ENCODE data around the gene NFIA.

NFIA gene

DNA sequence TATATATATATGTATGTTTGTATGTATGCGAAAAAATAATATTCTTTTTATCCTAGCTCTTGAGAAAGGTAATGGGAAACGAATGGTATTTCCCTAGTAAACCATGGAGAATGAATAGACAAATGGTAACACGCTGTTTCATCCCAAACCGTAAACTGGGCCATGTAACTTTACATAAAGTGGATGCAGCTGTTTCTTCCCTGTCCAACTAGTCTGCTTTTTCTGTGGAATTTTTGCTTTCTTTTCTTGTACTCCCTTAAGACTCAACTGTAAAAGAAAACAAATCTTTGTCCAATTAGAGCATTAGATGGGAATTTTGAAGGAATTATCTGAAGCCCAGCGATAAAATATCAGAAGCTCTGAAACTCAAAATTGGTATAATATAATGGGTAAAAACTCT lies 198.1 kb downstream of the NFIA start (continued):
- TF ChIP-seq, protein P1, sequence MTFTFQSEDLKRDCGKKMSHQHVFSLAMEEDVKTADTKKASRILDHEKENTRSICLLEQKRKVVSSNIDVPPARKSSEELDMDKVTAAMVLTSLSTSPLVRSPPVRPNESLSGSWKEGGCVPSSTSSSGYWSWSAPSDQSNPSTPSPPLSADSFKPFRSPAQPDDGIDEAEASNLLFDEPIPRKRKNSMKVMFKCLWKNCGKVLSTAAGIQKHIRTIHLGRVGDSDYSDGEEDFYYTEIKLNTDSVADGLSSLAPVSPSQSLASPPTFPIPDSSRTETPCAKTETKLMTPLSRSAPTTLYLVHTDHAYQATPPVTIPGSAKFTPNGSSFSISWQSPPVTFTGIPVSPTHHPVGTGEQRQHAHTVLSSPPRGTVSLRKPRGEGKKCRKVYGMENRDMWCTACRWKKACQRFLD (tag by site-specific recombination; IDR thresholded peaks at IDR 0.05): no peak
- no peak for TF ChIP-seq OSR2 (tag by site-specific recombination; IDR thresholded peaks at IDR 0.05)

DNA sequence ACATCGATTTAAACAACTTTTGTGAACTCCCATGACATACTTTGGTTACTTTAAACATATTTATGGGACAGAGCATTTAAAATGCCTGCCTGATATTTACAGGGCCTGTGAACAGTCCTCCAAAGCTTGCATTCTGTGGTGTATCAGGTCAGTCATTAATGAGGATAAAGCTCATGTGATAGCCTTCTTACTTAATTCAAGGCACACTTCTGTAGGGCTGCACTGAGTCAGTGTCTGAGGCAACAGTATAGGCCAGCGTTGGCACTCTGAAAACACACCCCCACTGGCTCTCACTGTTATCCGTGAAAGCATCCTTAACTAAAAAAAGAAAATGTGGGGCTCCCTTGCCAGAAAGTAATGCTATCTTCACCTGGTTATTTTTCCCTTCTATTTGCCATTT lies 200.0 kb downstream of the NFIA start:
- Histone ChIP-seq H3K9me3 (ENCODE audit: control insufficient read depth, insufficient read depth, low read depth, low read length) (no peaks in the 10 kb centered on the region), H3K36me3 (ENCODE audit: control insufficient read depth in 2 of 2, insufficient read depth in 1 of 2, low read length in 2 of 2) (no peaks in the 10 kb centered on the region), H3K4me1 (ENCODE audit: control insufficient read depth, insufficient read depth, low read length) (no peaks in the 10 kb centered on the region), H3K27ac (ENCODE audit: extremely low read depth, low read depth, low read length) (no peak overlapping the region), H3K4me3 (ENCODE audit: low read depth, low read length) (no peak overlapping the region)
- ChIA-PET CTCF (interaction anchor here (0.6 kb wide), 1 partner anchor 20 kb away, joined by 4 read pairs; no protein-coding TSS in a partner anchor), POLR2A (no interaction called here)
- TF ChIP-seq, protein P2, sequence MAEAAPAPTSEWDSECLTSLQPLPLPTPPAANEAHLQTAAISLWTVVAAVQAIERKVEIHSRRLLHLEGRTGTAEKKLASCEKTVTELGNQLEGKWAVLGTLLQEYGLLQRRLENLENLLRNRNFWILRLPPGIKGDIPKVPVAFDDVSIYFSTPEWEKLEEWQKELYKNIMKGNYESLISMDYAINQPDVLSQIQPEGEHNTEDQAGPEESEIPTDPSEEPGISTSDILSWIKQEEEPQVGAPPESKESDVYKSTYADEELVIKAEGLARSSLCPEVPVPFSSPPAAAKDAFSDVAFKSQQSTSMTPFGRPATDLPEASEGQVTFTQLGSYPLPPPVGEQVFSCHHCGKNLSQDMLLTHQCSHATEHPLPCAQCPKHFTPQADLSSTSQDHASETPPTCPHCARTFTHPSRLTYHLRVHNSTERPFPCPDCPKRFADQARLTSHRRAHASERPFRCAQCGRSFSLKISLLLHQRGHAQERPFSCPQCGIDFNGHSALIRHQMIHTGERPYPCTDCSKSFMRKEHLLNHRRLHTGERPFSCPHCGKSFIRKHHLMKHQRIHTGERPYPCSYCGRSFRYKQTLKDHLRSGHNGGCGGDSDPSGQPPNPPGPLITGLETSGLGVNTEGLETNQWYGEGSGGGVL (tag by site-specific recombination; IDR thresholded peaks at IDR 0.05): no peak
- TF ChIP-seq ZNF366 (tag by site-specific recombination; conservative IDR thresholded peaks at IDR 0.05): no peak
- TF ChIP-seq ZNF433 (tag by site-specific recombination; IDR thresholded peaks at IDR 0.05; ENCODE audit: low read depth): no peak
- TF ChIP-seq, protein P3, sequence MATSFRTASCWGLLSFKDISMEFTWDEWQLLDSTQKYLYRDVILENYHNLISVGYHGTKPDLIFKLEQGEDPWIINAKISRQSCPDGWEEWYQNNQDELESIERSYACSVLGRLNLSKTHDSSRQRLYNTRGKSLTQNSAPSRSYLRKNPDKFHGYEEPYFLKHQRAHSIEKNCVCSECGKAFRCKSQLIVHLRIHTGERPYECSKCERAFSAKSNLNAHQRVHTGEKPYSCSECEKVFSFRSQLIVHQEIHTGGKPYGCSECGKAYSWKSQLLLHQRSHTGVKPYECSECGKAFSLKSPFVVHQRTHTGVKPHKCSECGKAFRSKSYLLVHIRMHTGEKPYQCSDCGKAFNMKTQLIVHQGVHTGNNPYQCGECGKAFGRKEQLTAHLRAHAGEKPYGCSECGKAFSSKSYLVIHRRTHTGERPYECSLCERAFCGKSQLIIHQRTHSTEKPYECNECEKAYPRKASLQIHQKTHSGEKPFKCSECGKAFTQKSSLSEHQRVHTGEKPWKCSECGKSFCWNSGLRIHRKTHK (tag by site-specific recombination; IDR thresholded peaks at IDR 0.05): no peak
- TF ChIP-seq, protein P4, sequence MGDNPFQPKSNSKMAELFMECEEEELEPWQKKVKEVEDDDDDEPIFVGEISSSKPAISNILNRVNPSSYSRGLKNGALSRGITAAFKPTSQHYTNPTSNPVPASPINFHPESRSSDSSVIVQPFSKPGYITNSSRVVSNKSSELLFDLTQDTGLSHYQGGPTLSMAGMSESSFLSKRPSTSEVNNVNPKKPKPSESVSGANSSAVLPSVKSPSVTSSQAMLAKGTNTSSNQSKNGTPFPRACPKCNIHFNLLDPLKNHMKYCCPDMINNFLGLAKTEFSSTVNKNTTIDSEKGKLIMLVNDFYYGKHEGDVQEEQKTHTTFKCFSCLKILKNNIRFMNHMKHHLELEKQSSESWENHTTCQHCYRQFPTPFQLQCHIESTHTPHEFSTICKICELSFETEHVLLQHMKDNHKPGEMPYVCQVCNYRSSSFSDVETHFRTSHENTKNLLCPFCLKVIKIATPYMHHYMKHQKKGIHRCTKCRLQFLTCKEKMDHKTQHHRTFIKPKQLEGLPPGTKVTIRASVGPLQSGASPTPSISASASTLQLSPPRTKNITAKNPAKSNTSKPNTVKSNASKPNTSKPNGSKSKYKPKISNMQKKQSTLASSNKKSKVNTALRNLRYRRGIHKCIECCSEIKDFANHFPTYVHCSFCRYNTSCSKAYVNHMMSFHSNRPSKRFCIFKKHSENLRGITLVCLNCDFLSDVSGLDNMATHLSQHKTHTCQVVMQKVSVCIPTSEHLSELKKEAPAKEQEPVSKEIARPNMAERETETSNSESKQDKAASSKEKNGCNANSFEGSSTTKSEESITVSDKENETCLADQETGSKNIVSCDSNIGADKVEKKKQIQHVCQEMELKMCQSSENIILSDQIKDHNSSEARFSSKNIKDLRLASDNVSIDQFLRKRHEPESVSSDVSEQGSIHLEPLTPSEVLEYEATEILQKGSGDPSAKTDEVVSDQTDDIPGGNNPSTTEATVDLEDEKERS (tag by site-specific recombination; IDR thresholded peaks at IDR 0.05): no peak
- TF ChIP-seq ZNF221 (tag by site-specific recombination; IDR thresholded peaks at IDR 0.05; ENCODE audit: borderline replicate concordance): no peak
- TF ChIP-seq, protein P5, sequence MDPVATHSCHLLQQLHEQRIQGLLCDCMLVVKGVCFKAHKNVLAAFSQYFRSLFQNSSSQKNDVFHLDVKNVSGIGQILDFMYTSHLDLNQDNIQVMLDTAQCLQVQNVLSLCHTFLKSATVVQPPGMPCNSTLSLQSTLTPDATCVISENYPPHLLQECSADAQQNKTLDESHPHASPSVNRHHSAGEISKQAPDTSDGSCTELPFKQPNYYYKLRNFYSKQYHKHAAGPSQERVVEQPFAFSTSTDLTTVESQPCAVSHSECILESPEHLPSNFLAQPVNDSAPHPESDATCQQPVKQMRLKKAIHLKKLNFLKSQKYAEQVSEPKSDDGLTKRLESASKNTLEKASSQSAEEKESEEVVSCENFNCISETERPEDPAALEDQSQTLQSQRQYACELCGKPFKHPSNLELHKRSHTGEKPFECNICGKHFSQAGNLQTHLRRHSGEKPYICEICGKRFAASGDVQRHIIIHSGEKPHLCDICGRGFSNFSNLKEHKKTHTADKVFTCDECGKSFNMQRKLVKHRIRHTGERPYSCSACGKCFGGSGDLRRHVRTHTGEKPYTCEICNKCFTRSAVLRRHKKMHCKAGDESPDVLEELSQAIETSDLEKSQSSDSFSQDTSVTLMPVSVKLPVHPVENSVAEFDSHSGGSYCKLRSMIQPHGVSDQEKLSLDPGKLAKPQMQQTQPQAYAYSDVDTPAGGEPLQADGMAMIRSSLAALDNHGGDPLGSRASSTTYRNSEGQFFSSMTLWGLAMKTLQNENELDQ (tag by site-specific recombination; IDR thresholded peaks at IDR 0.05; ENCODE audit: low read depth): no peak
- TF ChIP-seq ZNF629 (tag by site-specific recombination; IDR thresholded peaks at IDR 0.05): no peak
- TF ChIP-seq, protein P6, sequence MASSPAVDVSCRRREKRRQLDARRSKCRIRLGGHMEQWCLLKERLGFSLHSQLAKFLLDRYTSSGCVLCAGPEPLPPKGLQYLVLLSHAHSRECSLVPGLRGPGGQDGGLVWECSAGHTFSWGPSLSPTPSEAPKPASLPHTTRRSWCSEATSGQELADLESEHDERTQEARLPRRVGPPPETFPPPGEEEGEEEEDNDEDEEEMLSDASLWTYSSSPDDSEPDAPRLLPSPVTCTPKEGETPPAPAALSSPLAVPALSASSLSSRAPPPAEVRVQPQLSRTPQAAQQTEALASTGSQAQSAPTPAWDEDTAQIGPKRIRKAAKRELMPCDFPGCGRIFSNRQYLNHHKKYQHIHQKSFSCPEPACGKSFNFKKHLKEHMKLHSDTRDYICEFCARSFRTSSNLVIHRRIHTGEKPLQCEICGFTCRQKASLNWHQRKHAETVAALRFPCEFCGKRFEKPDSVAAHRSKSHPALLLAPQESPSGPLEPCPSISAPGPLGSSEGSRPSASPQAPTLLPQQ (tag by site-specific recombination; IDR thresholded peaks at IDR 0.05): no peak
- TF ChIP-seq ZNF560 (tag by site-specific recombination; IDR thresholded peaks at IDR 0.05; ENCODE audit: borderline replicate concordance): no peak

Measured in HEK293 (cell line).